Hepatocyte (in vitro differentiated cells): ENCODE measurements around the gene ADIPOR2. TPM values are rescaled to one million over a fixed set of nuclear protein-coding genes. Genes with fewer than 3 reads are reported as not detected.

Source experiments
- DNase-seq: peaks from one replicate; pipeline ENCODE4 v3.0.0-alpha.2; 2016; ENCODE audit warnings: low spot score
- H2AFZ ChIP-seq: fragments of 200-600 bp; sonication (generic); 2 replicates; pipeline ENCODE4 v1.6.0; 2016; ENCODE audit warnings: antibody characterized with exemption, mild to moderate bottlenecking
- H3K27ac ChIP-seq: fragments of 200-600 bp; sonication (generic); 2 replicates; pipeline ENCODE4 v1.5.1; 2016; ENCODE audit warnings: mild to moderate bottlenecking
- H3K27me3 ChIP-seq: fragments of 200-600 bp; sonication (generic); 2 replicates; pipeline ENCODE4 v1.6.1; 2016
- H3K36me3 ChIP-seq: fragments of 200-600 bp; sonication (generic); replicated peaks from 2 replicates; pipeline ENCODE4 v1.5.1; 2016; ENCODE audit warnings: low read depth; ENCODE audit not compliant: insufficient read depth
- H3K4me1 ChIP-seq: fragments of 200-600 bp; sonication (generic); 2 replicates; pipeline ENCODE4 v1.5.1; 2016; ENCODE audit warnings: mild to moderate bottlenecking, moderate library complexity; ENCODE audit not compliant: insufficient read depth
- H3K4me2 ChIP-seq: fragments of 200-600 bp; sonication (generic); 2 replicates; pipeline ENCODE4 v1.6.0; 2016
- H3K4me3 ChIP-seq: fragments of 200-600 bp; sonication (generic); 2 replicates; pipeline ENCODE4 v1.5.1; 2016; ENCODE audit warnings: mild to moderate bottlenecking
- H3K79me2 ChIP-seq: fragments of 200-600 bp; sonication (generic); 2 replicates; pipeline ENCODE4 v1.6.0; 2017; ENCODE audit warnings: mild to moderate bottlenecking
- H3K9me2 ChIP-seq: fragments of 200-600 bp; sonication (generic); replicated peaks from 2 replicates; pipeline ENCODE4 v1.6.0; 2017; ENCODE audit warnings: mild to moderate bottlenecking; ENCODE audit not compliant: insufficient read depth
- H3K9me3 ChIP-seq: fragments of 200-600 bp; sonication (generic); 2 replicates; pipeline ENCODE4 v1.5.1; 2016; ENCODE audit warnings: low read depth, mild to moderate bottlenecking
- H4K20me1 ChIP-seq: fragments of 200-600 bp; sonication (generic); 2 replicates; pipeline ENCODE4 v1.6.0; 2016; ENCODE audit warnings: mild to moderate bottlenecking; ENCODE audit not compliant: insufficient read depth, poor library complexity, severe bottlenecking
- CTCF ChIP-seq: fragments of 200-600 bp; sonication (generic); IDR thresholded peaks from 2 replicates; pipeline ENCODE4 v1.5.1; 2016; ENCODE audit warnings: antibody characterized with exemption, mild to moderate bottlenecking; ENCODE audit not compliant: poor library complexity
- EZH2 ChIP-seq: fragments of 200-600 bp; sonication (generic); IDR thresholded peaks from 2 replicates; pipeline ENCODE4 v1.6.1; 2016; ENCODE audit warnings: antibody characterized with exemption, mild to moderate bottlenecking, borderline replicate concordance
- EZH2phosphoT487 ChIP-seq: fragments of 200-600 bp; sonication (generic); IDR thresholded peaks from one replicate; pipeline ENCODE4 v1.6.1; 2018; ENCODE audit warnings: antibody characterized with exemption, mild to moderate bottlenecking, low read depth, moderate library complexity; ENCODE audit not compliant: unreplicated experiment, severe bottlenecking
- WGBS: methylation state at CpG from one replicate; pipeline ENCODE4 v1.1.6; 2016; ENCODE audit warnings: low lambda C conversion rate; ENCODE audit errors: missing lambda C conversion rate; 5-methylcytosine and 5-hydroxymethylcytosine counted together
- polyA plus RNA-seq: library from polyadenylated mRNA; unstranded; fragments of >200 nt; fragmentation: Nextera tagmentation; extraction: Ambion mirVana; gene quantifications from 2 replicates; pipeline ENCODE4 v1.2.1, GENCODE V29; 2016
- total RNA-seq: library from RNA; depleted of rRNA; stranded (reverse); fragments of >200 nt; gene quantifications from 2 replicates; pipeline ENCODE4 v1.2.3, GENCODE V29; 2014

Gene ADIPOR2
- total and polyA plus RNA-seq, 2 experiments from 2014 or later = 10.4 to 47.3 TPM

GRCh38 chr12:1797011-1797901, 106.4 kb downstream of the ADIPOR2 start:
- TF ChIP-seq EZH2phosphoT487 = no peak
- no peak for TF ChIP-seq CTCF
- no peak for TF ChIP-seq EZH2
- Histone ChIP-seq H3K36me3 (no peaks in the 10 kb centered on the region), H3K27me3 (no peaks in the 10 kb centered on the region), H4K20me1 (no peaks in the 10 kb centered on the region), H3K4me2 (peak overlapping the region; percentile 80), H3K27ac (no peak overlapping the region), H3K79me2 (no peaks in the 10 kb centered on the region), H3K9me2 (no peaks in the 10 kb centered on the region), H3K9me3 (no peaks in the 10 kb centered on the region), H3K4me3 (no peak overlapping the region), H2AFZ (peak overlapping the region; percentile 56), H3K4me1 (peaks cover 4% of the 10 kb centered on the region)
- no peak for DNase-seq
- 66% methylated on average over 64 of the region's 71 CpGs for WGBS

GRCh38 chr12:1797991-1798640, 107.2 kb downstream of the ADIPOR2 start:
- TF ChIP-seq EZH2phosphoT487 (no peak), EZH2 (no peak), CTCF (no peak)
- Histone ChIP-seq H3K79me2 (no peaks in the 10 kb centered on the region), H3K4me2 (no peak overlapping the region), H3K27me3 (no peaks in the 10 kb centered on the region), H3K27ac (no peak overlapping the region), H3K9me2 (no peaks in the 10 kb centered on the region), H3K36me3 (no peaks in the 10 kb centered on the region), H2AFZ (no peak overlapping the region), H3K9me3 (no peaks in the 10 kb centered on the region), H4K20me1 (no peaks in the 10 kb centered on the region), H3K4me3 (no peak overlapping the region), H3K4me1 (peaks cover 4% of the 10 kb centered on the region)
- no peak for DNase-seq
- 90% methylated on average over 22 of the region's 22 CpGs for WGBS

- WGBS = 91% methylated on average over 6 of the region's 6 CpGs
- Histone ChIP-seq H4K20me1 (no peaks in the 10 kb centered on the region), H3K9me3 (no peaks in the 10 kb centered on the region), H3K79me2 (no peaks in the 10 kb centered on the region), H3K9me2 (no peaks in the 10 kb centered on the region), H3K27me3 (no peaks in the 10 kb centered on the region), H3K27ac (no peak overlapping the region), H3K4me3 (no peak overlapping the region), H2AFZ (no peak overlapping the region), H3K4me2 (no peak overlapping the region), H3K4me1 (peaks cover 4% of the 10 kb centered on the region), H3K36me3 (no peaks in the 10 kb centered on the region)
- DNase-seq = no peak
- TF ChIP-seq EZH2 (no peak), EZH2phosphoT487 (no peak), CTCF (no peak)
Measured at GRCh38 chr12:1798641-1799020, 107.8 kb downstream of the ADIPOR2 start.
